ENCODE measurements around the gene FAM229B.

Gene FAM229B

GRCh38 chr6:112039431-112039770 lies 48.0 kb upstream of the FAM229B start:
- Histone ChIP-seq H3K79me2 (ENCODE audit: insufficient read depth, low read depth) (no peaks in the 10 kb centered on the region), H3K27ac (no peak overlapping the region), H3K9ac (no peak overlapping the region), H3K4me1 (ENCODE audit: low read depth, poor library complexity, severe bottlenecking) (peaks cover 4% of the 10 kb centered on the region), H2AFZ (ENCODE audit: low read depth) (no peak overlapping the region), H3K4me2 (no peak overlapping the region), H3K36me3 (ENCODE audit: insufficient read depth) (no peaks in the 10 kb centered on the region), H3K4me3 (IDR thresholded peaks at IDR 0.05; ENCODE audit: insufficient read depth, low read depth, low read length) (no peak overlapping the region), H3K27me3 (ENCODE audit: insufficient read depth, low read depth) (no peaks in the 10 kb centered on the region), H4K20me1 (ENCODE audit: insufficient read depth) (no peaks in the 10 kb centered on the region)
- no peak for TF ChIP-seq CTCF (conservative IDR thresholded peaks at IDR 0.05; ENCODE audit: low read depth, low read length)

- Histone ChIP-seq H2AFZ (ENCODE audit: low read depth) (no peak overlapping the region), H3K4me2 (no peak overlapping the region), H3K9ac (no peak overlapping the region), H3K79me2 (ENCODE audit: insufficient read depth, low read depth) (no peaks in the 10 kb centered on the region), H3K36me3 (ENCODE audit: insufficient read depth) (no peaks in the 10 kb centered on the region), H3K4me1 (ENCODE audit: low read depth, poor library complexity, severe bottlenecking) (peaks cover 4% of the 10 kb centered on the region), H4K20me1 (ENCODE audit: insufficient read depth) (no peaks in the 10 kb centered on the region), H3K4me3 (IDR thresholded peaks at IDR 0.05; ENCODE audit: insufficient read depth, low read depth, low read length) (no peak overlapping the region), H3K27ac (no peak overlapping the region), H3K27me3 (ENCODE audit: insufficient read depth, low read depth) (no peaks in the 10 kb centered on the region)
- no peak for TF ChIP-seq CTCF (conservative IDR thresholded peaks at IDR 0.05; ENCODE audit: low read depth, low read length)
Observed at GRCh38 chr6:112040956-112041355, 46.4 kb upstream of the FAM229B start.

- Histone ChIP-seq H3K9ac (no peak overlapping the region), H3K4me1 (ENCODE audit: low read depth, poor library complexity, severe bottlenecking) (peaks cover 4% of the 10 kb centered on the region), H3K27me3 (ENCODE audit: insufficient read depth, low read depth) (no peaks in the 10 kb centered on the region), H3K79me2 (ENCODE audit: insufficient read depth, low read depth) (no peaks in the 10 kb centered on the region), H3K4me2 (no peak overlapping the region), H4K20me1 (ENCODE audit: insufficient read depth) (no peaks in the 10 kb centered on the region), H3K4me3 (IDR thresholded peaks at IDR 0.05; ENCODE audit: insufficient read depth, low read depth, low read length) (no peak overlapping the region), H3K27ac (no peak overlapping the region), H2AFZ (ENCODE audit: low read depth) (no peak overlapping the region), H3K36me3 (ENCODE audit: insufficient read depth) (no peaks in the 10 kb centered on the region)
- no peak for TF ChIP-seq CTCF (conservative IDR thresholded peaks at IDR 0.05; ENCODE audit: low read depth, low read length)
Observed at GRCh38 chr6:112041535-112041934, 45.9 kb upstream of the FAM229B start.

- H3K27ac ChIP-seq = peak overlapping the region; percentile 81
- peak; percentile 69 for TF ChIP-seq CTCF (conservative IDR thresholded peaks at IDR 0.05; ENCODE audit: low read depth, low read length)
- H3K36me3 ChIP-seq (ENCODE audit: insufficient read depth) = no peaks in the 10 kb centered on the region
- peak overlapping the region; percentile 71; the same call in 1 of the 2 replicates for H3K9ac ChIP-seq
- H3K4me2 ChIP-seq = peak overlapping the region; percentile 67
- H3K4me3 ChIP-seq (IDR thresholded peaks at IDR 0.05; ENCODE audit: insufficient read depth, low read depth, low read length) = no peak overlapping the region
- H4K20me1 ChIP-seq (ENCODE audit: insufficient read depth) = no peaks in the 10 kb centered on the region
- H3K4me1 ChIP-seq (ENCODE audit: low read depth, poor library complexity, severe bottlenecking) = peaks cover 4% of the 10 kb centered on the region
- H3K27me3 ChIP-seq (ENCODE audit: insufficient read depth, low read depth) = no peaks in the 10 kb centered on the region
- peak overlapping the region; percentile 93 for H2AFZ ChIP-seq (ENCODE audit: low read depth)
- no peaks in the 10 kb centered on the region for H3K79me2 ChIP-seq (ENCODE audit: insufficient read depth, low read depth)
Observed at GRCh38 chr6:112043032-112044007, 44.1 kb upstream of the FAM229B start.

Data from KMS-11 (cell line).